GM21447 (cell line): ENCODE measurements around the gene CARS2.
"Not testable (repeated sequence)": the region's sequence is repeated elsewhere in the genome, so short reads cannot be mapped to it uniquely, and the experiment has no call there.

Experiments used
- ATAC-seq: cut with Tn5 transposase; IDR thresholded peaks from one replicate; pipeline ENCODE4 v1.9.1; 2021; ENCODE audit not compliant: unreplicated experiment

The CARS2 gene

DNA sequence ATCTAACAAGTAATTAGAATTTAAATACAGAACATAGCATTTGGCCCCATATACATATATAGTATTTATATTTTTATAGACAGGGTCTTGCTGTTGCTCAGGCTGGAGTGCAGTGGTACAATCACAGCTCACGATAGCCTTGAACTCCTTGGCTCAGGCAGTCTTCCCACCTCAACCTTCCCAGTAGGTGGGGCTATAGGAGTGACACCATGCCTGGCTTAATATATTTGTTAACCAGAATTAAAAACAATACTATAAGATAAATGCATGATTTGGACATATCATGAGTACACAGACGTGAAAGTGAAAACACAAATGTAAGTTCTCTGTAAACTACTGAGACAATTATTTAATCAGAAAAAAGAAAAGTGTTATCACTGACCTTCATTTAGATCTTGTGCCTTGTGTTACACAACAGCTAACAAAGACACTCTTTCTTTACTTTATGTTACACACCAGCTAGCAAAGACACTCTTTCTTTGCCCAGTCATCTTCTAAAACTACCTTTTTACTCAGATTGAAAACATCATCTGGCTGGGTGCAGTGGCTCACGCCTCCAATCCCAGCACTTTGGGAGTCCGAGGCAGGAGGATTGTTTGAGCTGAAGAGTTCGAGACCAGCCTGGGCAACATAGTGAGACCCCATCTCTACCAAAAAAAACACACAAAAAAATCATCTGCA, 22.6 kb downstream of the CARS2 start:
- no peak for ATAC-seq

DNA sequence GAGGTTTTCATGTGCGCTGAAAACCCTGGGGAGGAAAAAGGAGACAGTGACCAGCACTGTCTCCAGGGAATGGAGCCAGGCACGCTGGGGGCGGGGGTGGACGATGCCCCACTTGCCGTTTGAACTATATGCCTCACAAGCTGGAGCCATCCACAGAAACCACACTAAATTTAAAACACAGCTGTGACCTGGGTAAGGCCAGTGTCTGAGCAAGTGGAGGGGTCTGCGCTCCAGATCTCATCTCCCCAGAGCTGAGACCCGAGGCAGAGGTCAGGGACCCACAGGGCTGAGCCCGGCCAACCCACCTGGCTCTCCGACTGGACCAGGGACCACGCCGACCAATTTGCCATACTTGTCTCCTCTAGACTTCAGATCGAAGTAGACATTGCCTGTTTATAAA, 23.2 kb downstream of the CARS2 start:
- ATAC-seq = no peak

- no peak for ATAC-seq
These were observed 23.9 kb downstream of the CARS2 start for GRCh38 chr13:110681868-110682550.

- no peak for ATAC-seq
These were observed 25.1 kb downstream of the CARS2 start for GRCh38 chr13:110680852-110681251.

GRCh38 chr13:110677731-110678545, 28.0 kb downstream of the CARS2 start:
- ATAC-seq = no peak

DNA sequence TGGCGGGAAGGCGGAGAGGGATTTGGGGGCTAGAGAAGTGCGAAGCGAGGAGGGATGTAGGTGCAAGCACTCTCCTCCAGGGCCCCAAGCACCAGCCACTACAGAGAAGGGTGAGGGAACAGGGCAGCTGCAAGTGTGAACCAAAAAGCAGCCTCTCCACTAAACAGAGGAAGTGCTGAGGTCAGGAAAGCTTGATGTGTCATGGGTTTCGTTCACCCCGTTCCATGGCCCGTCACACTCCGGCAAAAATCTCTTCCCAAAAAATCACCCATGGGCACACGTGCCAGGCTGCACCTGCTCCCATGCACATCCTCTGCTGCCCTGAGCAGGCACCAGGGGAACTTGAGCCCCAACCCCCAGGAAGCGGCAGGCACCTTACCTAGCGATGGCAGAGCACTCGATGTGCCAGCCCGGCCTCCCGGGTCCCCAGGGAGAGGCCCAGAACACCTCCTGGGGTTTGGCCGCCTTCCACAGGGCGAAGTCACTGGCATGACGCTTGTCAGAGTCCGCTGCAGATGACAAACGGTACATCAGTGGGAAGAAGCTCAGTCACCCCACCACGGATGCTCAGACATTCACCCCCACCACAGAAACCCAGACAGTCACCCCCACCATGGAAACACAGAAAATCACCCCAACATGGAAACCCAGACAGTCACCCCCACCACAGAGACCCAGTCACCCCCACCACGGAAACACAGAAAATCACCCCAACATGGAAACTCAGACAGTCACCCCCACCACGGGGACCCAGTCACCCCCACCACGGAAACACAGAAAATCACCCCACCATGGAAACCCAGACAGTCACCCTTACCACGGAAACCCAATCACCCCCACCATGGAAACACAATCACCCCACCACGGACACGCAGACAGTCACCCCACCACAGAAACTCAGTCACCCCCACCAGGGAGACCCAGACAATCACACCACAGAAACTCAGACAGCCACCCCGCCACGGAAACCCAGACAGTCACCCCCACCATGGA, 29.0 kb downstream of the CARS2 start:
- peak; percentile 74 for ATAC-seq

- not testable (repeated sequence) for ATAC-seq
These were observed 36.1 kb downstream of the CARS2 start for GRCh38 chr13:110669814-110670213.

- no peak for ATAC-seq
These were observed 36.9 kb downstream of the CARS2 start for GRCh38 chr13:110669036-110669435.

DNA sequence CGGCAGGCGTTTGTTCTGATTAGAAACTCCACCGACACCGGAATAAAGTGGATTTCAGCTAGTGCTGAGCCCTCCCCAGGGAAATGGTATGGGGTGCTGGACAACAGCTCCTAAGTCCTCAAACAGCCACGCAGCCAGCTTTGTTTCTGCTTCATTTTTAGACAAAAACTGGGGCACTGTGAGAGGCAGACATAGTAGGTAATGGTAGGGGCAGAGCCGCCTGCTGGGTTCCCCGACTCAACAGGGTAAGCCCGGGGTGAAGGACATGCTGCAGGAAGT, 39.7 kb downstream of the CARS2 start:
- no peak for ATAC-seq

- ATAC-seq = no peak
These were observed 40.2 kb downstream of the CARS2 start for GRCh38 chr13:110665491-110666254.

- no peak for ATAC-seq
These were observed 41.2 kb downstream of the CARS2 start for GRCh38 chr13:110664673-110665072.

GRCh38 chr13:110664041-110664440, 41.9 kb downstream of the CARS2 start:
- ATAC-seq = no peak

DNA sequence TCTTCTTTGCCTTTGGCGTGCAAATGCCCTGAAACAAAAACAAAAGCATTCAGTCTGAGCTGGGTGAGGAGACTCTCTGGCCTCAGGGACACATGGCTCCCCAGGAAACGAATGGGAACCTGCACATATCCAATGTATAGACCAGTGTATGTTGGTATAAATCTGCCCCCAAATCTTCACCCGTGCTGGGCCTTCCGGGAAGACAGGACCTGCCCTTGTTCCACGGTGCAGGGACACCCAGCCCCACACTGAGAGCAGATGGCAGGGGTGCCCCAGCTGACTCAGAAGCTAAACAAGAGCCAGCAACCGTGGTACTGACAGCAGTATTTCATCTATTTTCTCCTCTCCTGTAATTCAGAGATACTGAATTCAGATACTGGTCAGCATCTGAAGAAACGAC, 42.4 kb downstream of the CARS2 start:
- no peak for ATAC-seq

- no peak for ATAC-seq
These were observed 43.0 kb downstream of the CARS2 start for GRCh38 chr13:110662777-110663443.

DNA sequence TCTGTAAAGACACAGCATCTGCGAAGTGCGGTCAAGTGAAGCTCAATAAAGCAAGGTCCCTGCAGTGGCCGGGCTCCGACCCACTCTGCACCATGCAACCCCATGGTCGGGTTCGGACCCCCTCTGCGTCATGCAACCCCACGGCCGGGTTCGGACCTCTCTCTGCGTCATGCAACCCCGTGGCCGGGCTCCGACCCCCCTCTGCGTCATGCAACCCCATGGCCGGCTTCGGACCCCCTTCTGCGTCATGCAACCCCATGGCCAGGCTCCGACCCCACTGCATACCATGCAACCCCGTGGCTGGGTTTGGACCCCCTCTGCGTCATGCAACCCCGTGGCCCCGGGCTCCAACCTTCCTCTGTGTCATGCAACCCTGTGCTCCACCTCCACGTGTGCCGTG, 43.8 kb downstream of the CARS2 start:
- no peak for ATAC-seq

GRCh38 chr13:110661256-110661655, 44.7 kb downstream of the CARS2 start:
- ATAC-seq = no peak

DNA sequence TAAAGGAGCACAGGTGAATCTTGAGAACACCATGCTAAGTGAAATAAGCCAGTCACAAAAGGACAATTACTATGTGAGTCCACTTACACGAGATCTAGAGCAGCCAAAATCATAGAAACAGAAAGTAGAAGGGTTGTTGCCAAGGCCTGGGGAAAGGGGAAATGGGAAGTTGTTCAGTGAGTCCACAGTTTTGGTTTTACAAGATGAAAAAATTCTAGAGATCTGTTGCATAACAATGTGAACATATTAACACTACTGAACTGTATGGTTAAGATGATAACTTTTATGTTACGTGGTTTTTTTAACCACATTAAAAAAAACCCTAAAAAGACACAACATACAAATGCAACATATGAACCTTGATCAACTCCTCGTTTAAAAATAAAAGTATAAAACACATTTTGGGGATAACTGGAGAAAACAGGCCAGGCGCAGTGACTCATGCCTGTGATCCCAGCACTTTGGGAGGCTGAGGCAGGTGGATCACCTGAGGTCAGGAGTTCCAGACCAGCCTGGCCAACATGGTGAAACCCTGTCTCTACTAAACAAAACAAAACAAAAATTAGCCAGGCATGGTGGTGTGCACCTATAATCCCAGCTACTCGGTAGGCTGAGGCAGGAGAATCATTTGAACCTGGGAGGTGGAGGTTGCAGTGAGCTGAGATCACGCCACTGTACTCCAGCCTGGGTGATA, 47.6 kb downstream of the CARS2 start:
- peak; percentile 87 for ATAC-seq

DNA sequence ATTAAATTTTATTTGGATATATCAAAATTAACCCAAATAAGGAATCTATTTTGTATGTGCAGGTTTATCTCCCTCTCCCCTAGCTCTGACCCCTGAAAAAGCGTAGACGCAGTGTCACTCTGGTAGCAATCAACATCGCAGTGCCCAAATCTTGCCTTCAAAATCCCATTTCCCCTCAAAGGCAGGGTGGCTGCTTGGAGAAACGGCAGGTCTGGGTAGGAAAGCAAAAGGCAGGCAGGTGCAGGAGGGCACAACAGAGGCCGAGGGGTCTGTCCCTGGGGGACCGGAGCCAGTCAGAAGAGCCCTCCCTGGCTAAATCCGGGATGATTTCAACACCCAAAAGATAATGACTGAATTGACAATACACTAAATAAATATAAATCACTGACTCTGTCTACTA, 48.7 kb downstream of the CARS2 start:
- no peak for ATAC-seq

- ATAC-seq = no peak
These were observed 52.1 kb downstream of the CARS2 start for GRCh38 chr13:110653851-110654250.
